NOMO-1 treated with dmso at 0.1 percent for 144 hours (cell line): ENCODE measurements around the gene VPS8.
"Not testable (repeated sequence)": the region's sequence is repeated elsewhere in the genome, so short reads cannot be mapped to it uniquely, and the experiment has no call there.

Experiments
- DNase-seq: peaks from one replicate; lab custom pipeline; 2025; ENCODE audit not compliant: unreplicated experiment; lab: John Stamatoyannopoulos, UW

The VPS8 gene

DNA sequence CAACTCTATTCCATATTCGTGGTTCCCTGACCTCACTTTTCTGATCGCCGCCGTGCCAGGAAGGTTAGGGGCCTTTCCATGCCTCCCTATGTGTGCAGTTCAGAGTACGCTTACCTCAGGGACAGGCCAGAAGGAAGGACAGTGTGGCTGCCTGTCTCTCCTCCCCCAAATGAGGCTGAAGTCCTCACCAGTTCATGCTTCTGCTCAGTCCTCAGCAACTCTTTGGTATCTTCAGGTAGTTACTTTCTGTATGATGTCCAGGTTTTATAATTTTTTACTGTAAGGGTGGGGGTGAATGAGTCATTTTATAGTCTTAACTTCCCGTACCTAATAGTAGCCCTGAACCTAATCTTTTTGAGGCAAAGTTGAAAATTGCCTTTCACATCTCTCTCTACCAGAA lies 98.7 kb downstream of the VPS8 start:
- no peak for DNase-seq

DNA sequence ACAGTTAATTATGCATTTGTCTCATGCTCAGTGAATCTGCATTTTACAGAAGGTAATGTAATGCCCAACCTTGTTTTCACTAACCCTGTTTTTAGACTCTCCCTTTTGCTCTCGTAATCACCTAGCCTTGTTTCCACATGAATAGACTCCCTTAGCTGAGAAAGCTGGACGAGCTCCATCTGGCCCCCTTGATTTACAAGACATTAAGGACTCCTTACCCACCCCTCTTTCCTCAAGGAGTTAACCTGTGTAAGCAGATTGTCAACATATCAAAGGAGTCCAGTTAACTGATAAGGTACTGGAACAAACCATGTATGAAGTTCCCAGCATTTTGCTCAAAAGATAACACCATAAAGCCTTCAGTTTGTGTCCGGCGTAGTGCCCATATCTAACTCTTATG lies 99.6 kb downstream of the VPS8 start:
- no peak for DNase-seq

DNA sequence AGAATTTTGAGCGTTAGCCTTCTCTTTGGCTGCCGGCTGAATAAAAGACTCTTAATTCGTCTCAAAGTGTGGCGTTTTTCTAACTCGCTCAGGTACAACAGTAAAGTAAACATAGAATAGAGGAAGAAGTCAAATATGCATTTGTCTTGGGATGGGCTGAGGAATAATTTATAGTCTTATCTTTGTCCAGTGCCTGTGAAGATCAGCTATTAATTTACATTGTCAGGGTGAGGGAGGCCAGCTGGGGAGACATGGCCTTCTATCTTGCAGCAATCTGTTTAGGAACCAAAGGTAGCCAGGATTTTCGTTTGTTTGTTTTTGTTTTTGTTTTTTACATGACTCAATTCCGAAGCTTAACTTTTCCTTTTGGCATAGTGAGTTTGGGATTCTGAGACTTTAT lies 100.2 kb downstream of the VPS8 start:
- DNase-seq: no peak

DNA sequence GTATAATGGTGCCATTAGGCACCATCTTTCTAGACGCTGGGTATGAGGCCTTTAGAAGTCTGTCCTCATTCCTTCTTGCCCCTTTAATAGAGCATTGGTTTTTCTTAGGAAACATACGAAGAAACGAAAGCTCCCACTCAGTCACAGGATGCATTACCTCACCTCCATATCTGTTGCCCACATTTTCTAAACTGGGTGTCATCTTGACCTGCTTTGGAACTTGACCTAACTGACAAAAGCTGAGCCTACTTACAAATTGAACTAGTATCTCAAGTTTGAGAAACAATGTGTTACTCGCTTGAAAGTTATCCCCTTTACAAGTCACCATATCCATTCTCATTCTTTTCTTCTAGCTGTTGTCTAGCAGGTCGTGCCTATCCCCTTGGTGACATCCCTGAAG lies 102.7 kb downstream of the VPS8 start:
- DNase-seq: no peak

DNA sequence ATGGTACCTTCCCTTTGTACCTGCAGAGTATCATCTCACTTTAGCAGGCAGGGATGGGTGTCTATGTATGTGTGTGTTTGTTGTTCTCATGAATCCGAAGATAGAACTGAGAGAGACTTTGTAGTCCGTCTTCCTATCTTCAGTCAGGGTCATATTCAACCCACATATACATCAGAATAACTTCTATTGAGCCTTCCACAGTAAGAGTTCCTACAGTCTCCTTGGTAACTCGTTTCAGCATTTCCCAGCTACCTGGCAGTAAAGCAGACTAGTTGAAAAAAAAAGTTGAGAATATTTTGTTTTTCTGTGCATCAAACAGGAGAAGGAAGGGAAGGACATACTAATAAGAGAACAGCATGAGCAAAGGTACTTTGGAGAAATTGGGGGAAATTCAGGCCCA lies 106.8 kb downstream of the VPS8 start:
- DNase-seq: no peak

DNA sequence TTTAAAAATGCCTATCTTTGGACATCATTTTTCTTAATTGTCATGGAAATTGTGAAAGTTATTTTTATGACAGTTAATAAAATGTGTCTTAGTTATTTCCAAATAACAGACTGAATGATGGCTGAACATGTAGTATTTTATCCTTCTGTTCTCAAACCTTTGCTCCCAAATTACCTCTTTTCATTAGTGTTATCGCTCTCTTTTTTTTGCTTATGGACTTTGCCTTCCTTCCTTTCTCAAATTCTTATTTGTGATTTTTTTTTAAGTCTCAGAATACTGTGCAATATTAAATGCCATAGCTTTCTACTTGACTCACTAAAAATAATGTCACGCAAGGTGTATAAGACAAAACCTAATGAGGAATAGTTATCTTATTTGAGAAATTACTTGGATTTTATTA lies 107.7 kb downstream of the VPS8 start:
- DNase-seq: no peak

DNA sequence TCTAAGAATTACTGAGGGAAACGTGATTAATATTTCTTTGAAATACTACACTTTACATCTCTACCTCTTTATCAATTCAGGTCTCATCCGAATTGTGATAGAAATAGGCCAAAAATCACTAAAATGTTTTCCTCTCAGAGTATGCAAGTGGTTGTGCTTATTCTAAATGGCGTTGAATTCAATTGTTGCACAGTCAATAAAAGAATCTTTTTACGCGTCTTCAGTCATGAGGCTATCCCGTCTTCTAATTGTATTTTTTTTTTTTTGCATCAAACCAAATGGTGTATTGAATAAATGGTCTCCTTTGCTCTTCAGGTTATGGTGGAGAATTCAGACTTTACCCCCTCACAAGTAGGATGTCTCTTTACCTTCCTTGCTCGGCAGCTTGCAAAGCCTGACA lies 112.6 kb downstream of the VPS8 start:
- DNase-seq: no peak

DNA sequence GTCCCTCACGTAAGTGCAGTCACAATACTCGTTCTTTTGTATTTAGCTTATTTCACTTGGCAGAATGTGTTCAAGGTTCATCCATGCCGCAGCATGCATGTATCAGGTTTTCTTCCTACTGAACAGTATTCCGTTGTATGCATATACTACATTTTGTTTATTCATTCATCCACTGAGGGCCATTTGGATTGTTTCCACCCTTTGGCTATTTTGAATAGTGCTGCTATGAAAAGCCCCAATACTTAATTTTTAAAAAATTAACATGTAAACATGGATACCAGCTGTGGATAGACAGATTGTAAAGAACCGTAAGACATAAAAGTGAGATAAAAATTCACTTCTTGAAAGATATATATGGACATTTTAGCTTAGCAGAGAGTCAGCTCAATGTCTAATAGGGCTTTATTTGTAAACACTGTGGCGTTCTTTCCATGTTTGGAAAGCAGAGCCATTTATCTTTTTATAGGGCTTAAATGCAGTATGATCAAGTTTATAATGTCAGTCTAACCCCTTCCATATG lies 115.9 kb downstream of the VPS8 start:
- DNase-seq: no peak

DNA sequence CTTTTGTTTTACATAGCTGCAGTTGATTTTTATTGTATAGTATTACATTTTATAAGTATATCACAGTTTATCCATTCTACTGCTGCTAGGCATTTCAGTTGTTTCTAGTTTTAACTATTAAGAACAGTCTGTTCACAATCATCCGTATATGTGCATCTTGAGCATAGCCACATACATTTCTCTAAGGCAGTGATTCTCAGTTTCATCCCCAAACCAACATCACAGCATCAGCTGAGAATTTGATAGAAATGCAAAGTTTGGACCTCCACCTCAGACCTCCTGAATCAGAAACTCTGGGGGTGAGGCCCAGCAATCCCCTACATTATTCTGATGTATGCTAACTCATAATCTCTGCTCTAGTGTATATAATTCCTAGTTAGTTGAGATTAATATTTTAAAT lies 120.8 kb downstream of the VPS8 start:
- no peak for DNase-seq

DNA sequence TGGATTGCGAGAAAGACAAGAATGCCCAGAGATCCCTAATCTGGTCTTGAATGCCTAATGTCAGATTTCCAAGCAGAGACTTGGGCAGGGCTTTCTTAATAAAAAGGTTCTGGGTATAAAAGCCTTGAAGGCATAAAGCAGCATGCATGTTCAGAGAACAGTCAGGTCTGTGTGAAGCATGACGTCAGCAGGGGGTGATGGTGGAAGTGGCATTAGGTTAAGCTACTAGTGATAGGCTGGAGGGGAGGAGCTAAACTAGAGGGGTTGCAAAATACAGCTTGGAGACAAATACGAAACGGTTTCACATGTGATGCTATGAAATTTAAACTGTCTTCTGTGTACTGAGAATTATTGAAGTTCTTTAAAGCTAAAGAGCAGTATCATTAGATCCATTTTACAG lies 125.6 kb downstream of the VPS8 start:
- no peak for DNase-seq

DNA sequence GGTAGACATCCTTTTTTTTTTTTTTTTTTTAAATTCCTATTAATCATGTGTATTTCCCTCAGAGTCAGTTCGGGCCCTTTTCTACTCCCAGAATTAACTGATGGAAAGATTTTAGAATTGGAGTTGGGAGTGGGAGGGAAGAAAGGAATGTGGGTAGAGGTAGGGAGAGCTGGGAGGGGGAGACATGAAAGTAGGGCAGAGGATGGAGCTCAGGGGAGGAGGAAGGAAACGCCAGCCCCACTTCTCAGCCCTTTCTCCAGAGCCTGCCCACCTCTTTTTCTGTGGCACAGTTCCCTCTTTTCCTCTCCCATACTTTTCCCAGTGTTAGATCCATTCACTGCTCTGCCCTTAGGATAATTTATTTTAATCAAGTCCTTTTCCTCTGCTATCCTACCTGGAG lies 129.4 kb downstream of the VPS8 start:
- no peak for DNase-seq

DNA sequence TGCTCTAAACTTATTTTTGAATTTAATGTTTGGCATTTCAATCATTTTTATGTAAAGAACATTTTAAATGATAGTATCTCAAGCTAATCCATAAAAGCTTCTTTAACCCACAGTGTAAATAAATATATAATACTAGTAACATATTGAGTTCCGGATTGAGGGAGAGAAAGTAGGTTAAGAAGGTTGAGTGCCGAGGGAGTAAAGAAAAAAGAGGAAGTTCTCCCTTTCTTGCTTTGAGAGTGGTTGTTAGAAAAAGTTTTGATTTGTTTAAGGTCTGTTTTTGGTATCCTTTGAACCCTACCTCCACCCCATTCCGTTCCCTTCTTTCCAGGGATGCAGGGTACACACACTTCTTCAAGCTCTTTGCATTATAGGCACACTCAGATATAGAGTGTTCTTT lies 130.8 kb downstream of the VPS8 start:
- DNase-seq: no peak

DNA sequence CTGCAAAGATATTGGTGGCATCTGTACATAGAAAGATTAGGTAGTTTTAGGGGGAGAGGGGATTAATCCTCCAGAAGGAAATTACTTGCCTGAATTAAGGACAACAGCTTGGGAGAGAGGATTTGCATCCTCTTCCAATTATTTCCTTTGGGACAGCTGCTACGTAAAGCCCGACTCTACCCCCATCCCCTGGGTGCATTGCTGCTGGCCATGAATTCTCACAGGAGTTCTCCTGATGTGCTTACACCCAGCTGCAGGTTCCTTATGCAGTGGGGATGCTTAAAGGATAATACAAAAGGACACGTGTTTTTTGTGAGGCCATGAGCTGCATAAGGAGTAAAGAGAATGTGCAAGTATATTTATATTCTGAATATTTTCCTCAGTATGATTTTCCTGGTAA lies 132.3 kb downstream of the VPS8 start:
- no peak for DNase-seq

DNA sequence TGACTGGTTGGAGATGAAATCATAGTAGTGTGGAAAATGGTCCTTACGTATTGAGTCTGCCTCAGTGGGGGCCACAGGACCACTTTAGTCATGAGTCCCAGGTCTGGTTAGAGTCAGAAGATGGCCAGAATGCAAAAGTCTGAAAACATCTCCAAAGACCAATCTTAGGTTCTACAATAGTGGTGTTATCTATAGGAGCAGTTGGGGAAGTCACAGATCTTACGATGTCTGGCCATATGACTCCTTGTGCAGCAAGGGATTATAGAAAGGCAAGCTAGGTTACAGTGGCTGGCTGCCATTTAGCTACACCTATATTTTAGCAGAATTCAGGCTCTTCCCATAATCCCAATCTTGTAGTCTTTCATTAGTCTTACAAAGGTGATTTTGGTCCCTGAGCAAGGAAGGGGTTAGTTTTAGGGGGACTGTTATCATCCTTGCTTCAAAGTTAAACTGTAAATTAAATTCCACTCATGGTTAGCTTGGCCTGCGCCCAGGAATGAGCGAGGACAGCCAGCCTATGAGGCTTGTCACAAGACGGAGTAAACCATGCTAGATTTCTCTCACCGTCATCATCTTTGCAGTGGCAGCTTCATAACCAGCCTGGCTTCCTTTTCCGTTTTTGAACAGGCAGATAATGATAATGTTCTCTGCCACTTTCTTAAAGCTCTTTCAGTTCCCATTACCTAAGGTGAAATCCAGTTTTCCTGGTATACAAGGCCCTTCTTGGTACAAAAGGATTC lies 134.1 kb downstream of the VPS8 start:
- no peak for DNase-seq

DNA sequence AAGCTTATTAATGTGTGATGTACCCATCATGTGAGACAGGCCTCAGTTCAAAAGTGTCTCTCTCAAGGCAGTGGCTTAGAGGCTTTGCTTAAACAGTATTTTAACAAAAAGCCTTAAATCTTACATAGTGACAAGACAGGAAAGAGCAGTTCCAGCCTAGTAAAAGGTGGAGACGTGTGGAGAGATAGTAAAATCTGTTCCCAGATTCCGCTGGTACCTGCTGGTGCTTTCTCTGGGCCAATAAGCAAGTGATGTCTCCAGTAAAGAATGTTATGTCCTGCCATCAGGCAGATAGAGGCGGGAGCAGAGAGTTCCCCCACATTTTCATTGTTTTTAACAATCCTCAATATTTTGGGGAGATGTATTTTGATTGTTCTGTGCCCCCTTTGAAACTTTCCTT lies 135.0 kb downstream of the VPS8 start:
- no peak for DNase-seq

DNA sequence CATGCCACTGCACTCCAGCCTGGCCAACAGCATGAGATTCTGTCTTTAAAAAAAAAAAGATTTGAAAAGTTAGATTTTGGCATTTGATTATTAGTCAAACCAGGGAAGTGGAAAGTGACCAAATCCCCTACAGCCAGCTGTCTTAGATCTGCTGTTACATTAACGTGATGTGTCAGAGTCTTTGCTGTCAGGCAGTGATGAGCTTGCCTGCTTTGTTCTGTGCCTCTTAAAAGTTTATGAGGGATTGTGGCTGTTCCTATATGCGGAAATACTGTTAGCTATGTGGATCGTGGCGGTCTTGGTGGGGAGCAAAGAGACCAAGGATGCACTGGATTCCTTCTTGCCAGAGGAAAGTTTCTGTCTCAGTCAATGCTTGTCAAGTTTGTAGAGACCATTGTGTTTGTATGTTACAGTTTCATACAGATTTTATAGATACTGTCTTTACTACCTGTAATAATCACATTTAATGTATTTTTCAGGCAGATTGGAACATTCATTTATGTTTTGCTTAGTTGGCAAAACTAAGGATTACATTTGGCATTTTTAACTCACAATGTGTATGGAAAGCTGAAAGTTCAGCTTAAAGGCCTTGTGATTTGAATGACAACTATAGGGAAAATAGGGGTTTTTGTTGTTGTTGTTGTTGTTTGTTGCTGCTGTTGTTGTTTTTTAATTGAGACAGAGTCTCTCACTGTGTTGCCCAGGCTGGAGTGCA lies 137.4 kb downstream of the VPS8 start:
- DNase-seq: no peak

DNA sequence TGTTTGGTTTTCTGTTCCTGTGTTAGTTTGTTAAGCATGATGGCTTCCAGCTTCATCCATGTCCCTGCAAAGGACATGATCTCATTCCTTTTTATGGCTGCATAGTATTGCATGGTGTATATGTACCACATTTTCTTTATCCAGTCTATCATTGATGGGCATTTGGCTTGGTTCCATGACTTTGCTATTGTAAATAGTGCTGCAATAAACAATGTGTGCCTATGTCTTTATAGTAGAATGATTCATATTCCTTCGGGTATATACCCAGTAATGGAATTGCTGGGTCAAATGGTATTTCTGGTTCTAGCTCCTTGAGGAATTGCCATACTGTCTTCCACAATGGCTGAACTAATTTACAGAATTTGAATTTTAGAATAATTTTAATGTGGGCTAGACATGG lies 138.8 kb downstream of the VPS8 start:
- DNase-seq: not testable (repeated sequence)

DNA sequence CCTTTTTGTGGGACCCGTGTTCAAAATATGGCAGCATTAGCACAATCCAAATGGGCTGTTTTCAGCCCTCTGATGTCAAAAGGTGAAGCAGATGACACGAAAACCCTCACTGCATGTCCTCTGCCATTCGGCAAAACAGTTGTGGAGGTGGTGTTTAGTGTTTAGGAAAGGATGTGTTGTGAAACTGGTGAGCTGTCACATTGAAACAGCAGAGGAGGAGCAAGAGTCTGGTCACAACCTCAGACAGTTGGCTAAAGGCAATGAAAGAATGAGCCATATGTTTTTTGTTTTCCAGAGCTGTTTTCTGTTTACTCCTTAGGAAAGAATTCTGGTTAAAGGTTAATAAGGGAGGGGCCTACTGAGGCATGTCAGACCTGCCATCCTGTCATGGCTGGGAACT lies 140.7 kb downstream of the VPS8 start:
- DNase-seq: no peak

DNA sequence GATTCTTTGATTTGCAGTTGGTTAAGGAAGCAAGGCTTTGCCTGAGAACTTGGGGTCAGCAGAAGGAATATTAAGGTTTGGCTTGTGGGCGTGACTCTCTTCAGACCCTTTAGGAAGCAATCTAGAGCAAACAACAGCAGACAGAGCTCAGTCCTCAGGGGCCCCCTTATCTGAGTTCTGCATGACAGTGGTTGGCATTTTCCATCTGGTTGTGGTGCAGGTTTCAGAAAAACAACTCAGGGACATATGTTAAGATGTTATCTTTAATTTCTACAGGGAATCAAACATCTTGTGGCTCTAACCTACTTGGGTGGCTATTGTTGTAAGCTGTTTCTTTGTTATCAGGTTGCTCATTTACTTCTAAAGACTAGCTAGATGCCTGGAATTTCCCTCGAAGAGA lies 141.4 kb downstream of the VPS8 start:
- no peak for DNase-seq

DNA sequence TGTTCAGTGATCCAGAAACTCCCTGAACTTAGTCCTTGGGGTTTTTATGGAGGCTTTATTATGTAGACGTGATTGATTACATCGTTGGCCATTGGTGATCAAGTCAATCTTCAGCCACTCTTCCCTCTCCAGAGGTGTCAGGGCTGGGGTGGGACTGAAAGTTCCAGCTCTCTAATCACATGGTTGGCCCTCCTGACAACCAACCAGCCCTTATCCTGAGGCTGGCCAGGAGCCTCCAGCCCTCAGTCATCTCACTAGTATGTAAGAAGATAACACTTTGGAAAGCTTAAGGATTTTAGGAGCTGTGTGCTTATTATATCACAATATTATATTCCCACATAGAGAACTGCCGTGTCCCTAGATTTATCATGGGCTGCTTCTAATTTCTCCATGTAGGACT lies 142.3 kb downstream of the VPS8 start:
- DNase-seq: no peak

DNA sequence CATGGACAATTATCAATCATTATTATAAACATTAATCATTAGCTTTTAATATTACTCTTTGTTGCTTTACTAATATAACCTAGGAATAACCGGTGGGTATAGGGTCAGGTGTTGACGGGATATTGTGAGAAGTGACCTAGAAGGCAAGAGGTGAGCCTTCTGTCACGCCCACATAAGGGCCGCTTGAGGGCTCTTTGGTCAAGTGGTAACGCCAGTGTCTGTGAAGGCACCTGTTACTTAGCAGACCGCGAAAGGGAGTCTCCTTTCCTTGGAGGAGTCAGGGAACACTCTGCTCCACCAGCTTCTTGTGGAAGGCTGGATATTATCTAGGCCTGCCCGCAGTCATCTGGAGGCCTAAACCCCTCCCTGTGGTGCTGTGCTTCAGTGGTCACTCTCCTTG lies 142.9 kb downstream of the VPS8 start:
- DNase-seq: not testable (repeated sequence)

DNA sequence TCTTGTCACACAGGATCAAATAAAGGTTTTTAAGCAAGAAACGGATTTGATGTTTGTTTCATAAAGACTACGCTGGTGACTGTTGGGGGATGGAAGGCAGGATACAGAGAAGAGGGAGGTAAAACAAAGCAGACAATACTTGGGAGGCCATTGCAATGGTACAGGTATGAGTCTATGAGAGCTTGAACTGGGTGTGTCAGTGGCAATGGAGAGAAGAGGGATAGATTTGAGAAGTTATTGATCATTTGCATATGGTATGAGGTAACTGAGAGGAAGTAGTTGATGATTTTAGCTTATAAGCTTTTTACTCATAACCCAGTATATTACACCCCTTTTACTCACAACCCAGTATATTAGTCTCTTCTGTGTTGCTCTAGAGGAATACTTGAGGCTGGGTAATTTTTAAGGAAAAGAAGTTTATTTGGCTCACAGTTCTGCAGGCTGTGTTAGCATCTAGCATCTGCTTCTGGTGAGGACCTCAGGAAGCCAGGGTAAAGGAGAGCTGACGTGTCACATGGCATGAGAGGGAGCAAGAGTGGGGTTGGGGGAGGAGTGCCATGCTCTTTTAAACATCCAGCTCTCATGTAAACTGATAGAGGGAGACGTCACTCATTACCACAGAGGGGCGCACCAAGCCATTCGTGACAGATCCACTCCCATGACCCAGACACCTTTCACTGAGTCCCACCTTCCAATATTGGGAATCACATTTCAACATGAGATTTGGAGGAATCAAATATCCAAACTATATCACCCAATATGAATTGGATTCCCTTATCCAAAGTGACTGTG lies 153.9 kb downstream of the VPS8 start:
- no peak for DNase-seq
